ENCODE data around the gene CRACDL. TPM values are rescaled to one million over a fixed set of nuclear protein-coding genes. Genes with fewer than 3 reads are reported as not detected.

The CRACDL gene
- total RNA-seq, 1 experiment from 2014 or later = 1.1 TPM

- peaks cover 14% of the 10 kb centered on the region for H3K27me3 Mint-ChIP-seq (ENCODE audit: insufficient read depth, unreplicated experiment)
- H3K4me3 Mint-ChIP-seq (ENCODE audit: unreplicated experiment) = no peak overlapping the region
- Histone ChIP-seq H3K9me3 (peaks cover under 1% of the 10 kb centered on the region), H3K27me3 (replicated peaks; ENCODE audit: control insufficient read depth, insufficient read depth, low read length) (no peaks in the 10 kb centered on the region), H3K4me3 (ENCODE audit: low read depth, low read length) (no peak overlapping the region), H3K4me1 (no peaks in the 10 kb centered on the region), H3K36me3 (ENCODE audit: control insufficient read depth, insufficient read depth, low read length) (no peaks in the 10 kb centered on the region)
- H3K4me1 Mint-ChIP-seq (ENCODE audit: low read depth, unreplicated experiment) = no peaks in the 10 kb centered on the region
- TF ChIP-seq CTCF (IDR thresholded peaks at IDR 0.05; ENCODE audit: insufficient read depth in 1 of 2, low read depth in 1 of 2, low read length in 1 of 2, severe bottlenecking in 1 of 2, unreplicated experiment in 1 of 2) = no peak
- intact Hi-C loops (cut with micrococcal nuclease; ENCODE audit: unreplicated experiment) = no loop called here
- peaks cover 16% of the 10 kb centered on the region for H3K9me3 Mint-ChIP-seq (ENCODE audit: unreplicated experiment)
- no peak overlapping the region for H3K27ac Mint-ChIP-seq (ENCODE audit: unreplicated experiment)
- no peak for DNase-seq
- no TSS peak for BruUV-seq (replicated peaks)
- no peaks in the 10 kb centered on the region for H3K36me3 Mint-ChIP-seq (ENCODE audit: insufficient read depth, unreplicated experiment)
- ChIA-PET POLR2A (no interaction called here), CTCF (no interaction called here)
Measured at GRCh38 chr2:98891591-98891990, 44.4 kb downstream of the CRACDL start.

- H3K4me1 ChIP-seq = no peaks in the 10 kb centered on the region
- Mint-ChIP-seq H3K9me3 (ENCODE audit: unreplicated experiment) (peaks cover 32% of the 10 kb centered on the region), H3K4me1 (ENCODE audit: low read depth, unreplicated experiment) (no peaks in the 10 kb centered on the region), H3K27me3 (ENCODE audit: insufficient read depth, unreplicated experiment) (peaks cover 14% of the 10 kb centered on the region), H3K27ac (ENCODE audit: unreplicated experiment) (no peak overlapping the region), H3K36me3 (ENCODE audit: insufficient read depth, unreplicated experiment) (no peaks in the 10 kb centered on the region), H3K4me3 (ENCODE audit: unreplicated experiment) (no peak overlapping the region)
- H3K4me3 ChIP-seq (ENCODE audit: low read depth, low read length) = no peak overlapping the region
- no peak for DNase-seq
- ChIA-PET POLR2A (no interaction called here), CTCF (no interaction called here)
- H3K27me3 ChIP-seq (replicated peaks; ENCODE audit: control insufficient read depth, insufficient read depth, low read length) = no peaks in the 10 kb centered on the region
- no TSS peak for BruUV-seq (replicated peaks)
- H3K9me3 ChIP-seq = peaks cover 3% of the 10 kb centered on the region
- TF ChIP-seq CTCF (IDR thresholded peaks at IDR 0.05; ENCODE audit: insufficient read depth in 1 of 2, low read depth in 1 of 2, low read length in 1 of 2, severe bottlenecking in 1 of 2, unreplicated experiment in 1 of 2) = no peak
- intact Hi-C loops (cut with micrococcal nuclease; ENCODE audit: unreplicated experiment) = no loop called here
- no peaks in the 10 kb centered on the region for H3K36me3 ChIP-seq (ENCODE audit: control insufficient read depth, insufficient read depth, low read length)
Measured at GRCh38 chr2:98886066-98886554, 49.9 kb downstream of the CRACDL start.

GRCh38 chr2:98884658-98885057, 51.4 kb downstream of the CRACDL start:
- no TSS peak for BruUV-seq (replicated peaks)
- Histone ChIP-seq H3K27me3 (replicated peaks; ENCODE audit: control insufficient read depth, insufficient read depth, low read length) (no peaks in the 10 kb centered on the region), H3K4me3 (ENCODE audit: low read depth, low read length) (no peak overlapping the region), H3K36me3 (ENCODE audit: control insufficient read depth, insufficient read depth, low read length) (no peaks in the 10 kb centered on the region), H3K9me3 (peaks cover 3% of the 10 kb centered on the region), H3K4me1 (no peaks in the 10 kb centered on the region)
- intact Hi-C loops (cut with micrococcal nuclease; ENCODE audit: unreplicated experiment) = no loop called here
- no peak overlapping the region for H3K27ac Mint-ChIP-seq (ENCODE audit: unreplicated experiment)
- ChIA-PET POLR2A (no interaction called here), CTCF (no interaction called here)
- no peak for TF ChIP-seq CTCF (IDR thresholded peaks at IDR 0.05; ENCODE audit: insufficient read depth in 1 of 2, low read depth in 1 of 2, low read length in 1 of 2, severe bottlenecking in 1 of 2, unreplicated experiment in 1 of 2)
- DNase-seq = no peak
- H3K27me3 Mint-ChIP-seq (ENCODE audit: insufficient read depth, unreplicated experiment) = peaks cover 11% of the 10 kb centered on the region
- no peak overlapping the region for H3K4me3 Mint-ChIP-seq (ENCODE audit: unreplicated experiment)
- no peaks in the 10 kb centered on the region for H3K4me1 Mint-ChIP-seq (ENCODE audit: low read depth, unreplicated experiment)
- peaks cover 32% of the 10 kb centered on the region for H3K9me3 Mint-ChIP-seq (ENCODE audit: unreplicated experiment)
- H3K36me3 Mint-ChIP-seq (ENCODE audit: insufficient read depth, unreplicated experiment) = no peaks in the 10 kb centered on the region
